SK-N-MC (cell line): ENCODE measurements around the gene HGD.

Experiments
- DNase-seq: peaks from one replicate; pipeline ENCODE4 v3.0.0-alpha.2; 2011; ENCODE audit warnings: low read depth, low spot score
- H3K27ac ChIP-seq: fragments of 200-600 bp; sonication (generic); 2 replicates; pipeline ENCODE4 v1.5.1; 2016; ENCODE audit warnings: mixed run types
- H3K36me3 ChIP-seq: fragments of 200-600 bp; sonication (generic); 2 replicates; pipeline ENCODE4 v1.6.1; 2017; ENCODE audit warnings: antibody characterized with exemption, low read length, mixed read lengths; ENCODE audit not compliant: insufficient read depth
- H3K4me3 ChIP-seq: fragments of 200-600 bp; sonication (generic); 2 replicates; pipeline ENCODE4 v1.5.1; 2016
- H3K9ac ChIP-seq: fragments of 200-600 bp; sonication (generic); 2 replicates; pipeline ENCODE4 v1.8.0; 2017; ENCODE audit warnings: mixed run types, mixed read lengths; ENCODE audit not compliant: insufficient read length
- H3K9me3 ChIP-seq: fragments of 200-600 bp; sonication (generic); 2 replicates; pipeline ENCODE4 v1.6.1; 2017; ENCODE audit warnings: low read depth, mild to moderate bottlenecking, antibody characterized with exemption, low read length, moderate library complexity, mixed read lengths
- EZH2 ChIP-seq: fragments of 200-600 bp; sonication (generic); IDR thresholded peaks from one replicate; pipeline ENCODE4 v1.6.1; 2017; ENCODE audit warnings: antibody characterized with exemption
- FOXP2 ChIP-seq: optimal IDR thresholded peaks from 2 replicates; pipeline ENCODE3; 2011; ENCODE audit warnings: mild to moderate bottlenecking, moderate library complexity; ENCODE audit not compliant: insufficient read depth; ENCODE audit errors: extremely low read length, control extremely low read depth
- POLR2AphosphoS5 ChIP-seq: IDR thresholded peaks from 2 replicates; pipeline ENCODE4 v1.6.1; 2012; ENCODE audit warnings: mild to moderate bottlenecking, low read depth, low read length, borderline replicate concordance

Gene HGD

GRCh38 chr3:120705884-120706582 lies 24.0 kb upstream of the HGD start:
- no peak for TF ChIP-seq POLR2AphosphoS5
- no peaks in the 10 kb centered on the region for H3K9me3 ChIP-seq
- no peak overlapping the region for H3K9ac ChIP-seq
- no peak overlapping the region for H3K4me3 ChIP-seq
- H3K36me3 ChIP-seq, result peaks cover 9% of the 10 kb centered on the region
- no peak for DNase-seq
- H3K27ac ChIP-seq, result no peak overlapping the region

- DNase-seq, result no peak
- TF ChIP-seq FOXP2 (no peak), POLR2AphosphoS5 (no peak), EZH2 (no peak)
Measured at GRCh38 chr3:120699333-120699732, 17.3 kb upstream of the HGD start.

GRCh38 chr3:120693439-120694171 lies 11.6 kb upstream of the HGD start:
- peak overlapping the region; percentile 72 for H3K27ac ChIP-seq
- no peaks in the 10 kb centered on the region for H3K9me3 ChIP-seq
- no peak overlapping the region for H3K4me3 ChIP-seq
- DNase-seq, result peak; percentile 8
- no peaks in the 10 kb centered on the region; the same call in 1 of the 2 replicates for H3K36me3 ChIP-seq
- H3K9ac ChIP-seq, result no peak overlapping the region
- no peak for TF ChIP-seq EZH2
- no peak for TF ChIP-seq POLR2AphosphoS5
- TF ChIP-seq FOXP2, result no peak

More at GRCh38 chr3:120699333-120699732, 17.3 kb upstream of the HGD start:
- Histone ChIP-seq H3K4me3 (no peak overlapping the region), H3K9me3 (no peaks in the 10 kb centered on the region), H3K9ac (no peak overlapping the region), H3K27ac (no peak overlapping the region), H3K36me3 (peaks cover 6% of the 10 kb centered on the region)

GRCh38 chr3:120689395-120689794 lies 7.4 kb upstream of the HGD start:
- no peak for DNase-seq
- Histone ChIP-seq H3K9ac (no peak overlapping the region), H3K9me3 (no peaks in the 10 kb centered on the region), H3K4me3 (no peak overlapping the region), H3K36me3 (no peaks in the 10 kb centered on the region; the same call in 1 of the 2 replicates), H3K27ac (no peak overlapping the region)
- no peak for TF ChIP-seq FOXP2
- TF ChIP-seq EZH2, result no peak
- TF ChIP-seq POLR2AphosphoS5, result no peak

GRCh38 chr3:120688121-120688520 lies 6.1 kb upstream of the HGD start:
- DNase-seq, result no peak
- no peak overlapping the region for H3K27ac ChIP-seq
- no peak overlapping the region for H3K9ac ChIP-seq
- H3K9me3 ChIP-seq, result no peaks in the 10 kb centered on the region
- H3K36me3 ChIP-seq, result no peaks in the 10 kb centered on the region; the same call in 1 of the 2 replicates
- TF ChIP-seq FOXP2 (no peak), EZH2 (no peak), POLR2AphosphoS5 (no peak)
- H3K4me3 ChIP-seq, result no peak overlapping the region

- Histone ChIP-seq H3K27ac (no peak overlapping the region), H3K9me3 (no peaks in the 10 kb centered on the region), H3K4me3 (no peak overlapping the region), H3K9ac (no peak overlapping the region), H3K36me3 (no peaks in the 10 kb centered on the region)
- no peak for TF ChIP-seq FOXP2
- TF ChIP-seq POLR2AphosphoS5, result no peak
- no peak for TF ChIP-seq EZH2
- no peak for DNase-seq
Measured at GRCh38 chr3:120685411-120685810, 3.4 kb upstream of the HGD start.

GRCh38 chr3:120684896-120685295 lies 2.9 kb upstream of the HGD start:
- TF ChIP-seq FOXP2, result no peak
- TF ChIP-seq POLR2AphosphoS5, result no peak
- TF ChIP-seq EZH2, result no peak
- H3K36me3 ChIP-seq, result no peaks in the 10 kb centered on the region
- H3K4me3 ChIP-seq, result no peak overlapping the region
- no peak overlapping the region for H3K9ac ChIP-seq
- H3K9me3 ChIP-seq, result no peaks in the 10 kb centered on the region
- H3K27ac ChIP-seq, result no peak overlapping the region
- no peak for DNase-seq

GRCh38 chr3:120683671-120684301 lies 1.7 kb upstream of the HGD start:
- H3K9ac ChIP-seq, result no peak overlapping the region
- TF ChIP-seq POLR2AphosphoS5 (no peak), FOXP2 (no peak), EZH2 (no peak)
- H3K4me3 ChIP-seq, result no peak overlapping the region
- no peaks in the 10 kb centered on the region for H3K36me3 ChIP-seq
- H3K27ac ChIP-seq, result no peak overlapping the region
- DNase-seq, result no peak
- H3K9me3 ChIP-seq, result no peaks in the 10 kb centered on the region

GRCh38 chr3:120683213-120683612 lies 1.2 kb upstream of the HGD start:
- no peak overlapping the region for H3K4me3 ChIP-seq
- H3K9ac ChIP-seq, result no peak overlapping the region
- no peaks in the 10 kb centered on the region for H3K9me3 ChIP-seq
- no peak overlapping the region for H3K27ac ChIP-seq
- H3K36me3 ChIP-seq, result no peaks in the 10 kb centered on the region
- no peak for TF ChIP-seq POLR2AphosphoS5
- no peak for TF ChIP-seq EZH2
- no peak for TF ChIP-seq FOXP2
- no peak for DNase-seq
